DOHH2 (cell line): Measurements from ENCODE around the gene SMAD3.

Source experiments
- H3F3A ChIP-seq: fragments of 200-600 bp; sonication (generic), shearing (Covaris generic); 2 replicates; pipeline ENCODE4 v1.6.0; 2016; ENCODE audit warnings: antibody characterized with exemption, mild to moderate bottlenecking; ENCODE audit not compliant: control insufficient read depth, insufficient read depth
- H3K27ac ChIP-seq: fragments of 200-600 bp; sonication (generic); 2 replicates; pipeline ENCODE4 v1.5.1; 2014; ENCODE audit warnings: low read depth, mild to moderate bottlenecking, low read length, moderate library complexity
- H3K27me3 ChIP-seq: fragments of 200-600 bp; sonication (generic); 2 replicates; pipeline ENCODE4 v1.6.1; 2014; ENCODE audit warnings: mild to moderate bottlenecking, low read length, mixed read lengths; ENCODE audit not compliant: control insufficient read depth
- H3K36me3 ChIP-seq: fragments of 200-600 bp; sonication (generic); 2 replicates; pipeline ENCODE4 v1.6.1; 2014; ENCODE audit warnings: mild to moderate bottlenecking, low read length, moderate library complexity, mixed read lengths; ENCODE audit not compliant: control insufficient read depth
- H3K4me1 ChIP-seq: fragments of 200-600 bp; sonication (generic); 2 replicates; pipeline ENCODE4 v1.6.1; 2014; ENCODE audit warnings: mild to moderate bottlenecking, low read length, mixed read lengths; ENCODE audit not compliant: control insufficient read depth
- H3K4me2 ChIP-seq: fragments of 200-600 bp; sonication (generic); 2 replicates; pipeline ENCODE4 v1.6.0; 2014; ENCODE audit warnings: mild to moderate bottlenecking, low read length, moderate library complexity
- H3K4me3 ChIP-seq: fragments of 200-600 bp; sonication (generic); 2 replicates; pipeline ENCODE4 v1.5.1; 2014; ENCODE audit warnings: mild to moderate bottlenecking, low read length, mixed read lengths
- H3K79me2 ChIP-seq: fragments of 200-600 bp; sonication (generic); 2 replicates; pipeline ENCODE4 v1.6.1; 2014; ENCODE audit warnings: mild to moderate bottlenecking, low read length, mixed read lengths; ENCODE audit not compliant: control insufficient read depth
- H3K9me2 ChIP-seq: fragments of 200-600 bp; sonication (generic); replicated peaks from 2 replicates; pipeline ENCODE4 v1.6.1; 2014; ENCODE audit warnings: mild to moderate bottlenecking, low read length, mixed read lengths; ENCODE audit not compliant: control insufficient read depth
- H3K9me3 ChIP-seq: fragments of 200-600 bp; sonication (generic); 2 replicates; pipeline ENCODE4 v1.6.1; 2014; ENCODE audit warnings: antibody characterized with exemption, low read length, mixed read lengths; ENCODE audit not compliant: control insufficient read depth, insufficient read depth
- H4K20me1 ChIP-seq: fragments of 200-600 bp; sonication (generic); 2 replicates; pipeline ENCODE4 v1.6.0; 2014; ENCODE audit warnings: low read depth, mild to moderate bottlenecking, antibody characterized with exemption, low read length, moderate library complexity; ENCODE audit not compliant: control insufficient read depth, insufficient read depth
- EZH2phosphoT487 ChIP-seq: fragments of 200-600 bp; sonication (generic); IDR thresholded peaks from 2 replicates; pipeline ENCODE4 v1.6.1; 2017; ENCODE audit warnings: borderline replicate concordance, mild to moderate bottlenecking, antibody characterized with exemption, low read length, moderate library complexity, mixed read lengths
- TF ChIP-seq, protein P1 (sequence below): fragments of 200-600 bp; sonication (generic); IDR thresholded peaks from one replicate; pipeline ENCODE4 v1.5.1; 2014; ENCODE audit warnings: antibody characterized with exemption, mild to moderate bottlenecking, low read depth, low read length; ENCODE audit not compliant: poor library complexity, severe bottlenecking

SMAD3 gene

DNA sequence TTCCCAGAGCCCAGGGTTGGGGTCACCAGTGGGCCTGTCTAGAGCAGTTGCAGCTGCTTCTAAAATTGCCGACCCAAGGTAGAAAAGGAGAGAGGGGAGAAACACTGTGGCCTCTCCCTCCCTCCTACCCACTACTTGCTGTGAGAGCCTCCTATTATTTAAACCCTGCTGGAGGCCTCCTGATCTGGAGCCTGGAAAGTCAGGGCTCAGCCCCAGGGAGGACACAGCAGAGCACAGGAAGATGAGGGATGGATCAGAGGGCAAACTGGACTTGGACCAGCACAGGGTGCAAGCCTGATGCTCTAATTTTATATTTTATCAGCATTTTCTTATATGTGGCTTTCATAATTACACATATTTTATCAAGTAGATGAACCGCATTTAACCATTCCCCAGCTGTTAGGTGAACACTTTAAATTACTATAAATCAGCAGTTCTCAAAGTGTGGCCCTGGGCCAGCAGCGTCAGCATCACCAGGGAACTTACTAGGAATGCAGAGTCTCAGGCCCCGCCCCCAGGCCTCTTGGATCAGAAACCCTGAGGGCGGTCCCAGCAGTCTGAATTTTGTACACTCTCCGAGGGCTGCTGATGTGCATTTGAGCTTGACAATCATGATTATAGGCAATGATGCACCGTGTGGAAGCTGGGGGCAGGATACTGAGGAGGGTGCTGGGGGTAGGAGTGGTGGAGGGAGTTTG lies 26.7 kb downstream of the SMAD3 start:
- peaks cover 12% of the 10 kb centered on the region for H3K36me3 ChIP-seq
- no peaks in the 10 kb centered on the region; the same call in 1 of the 2 replicates for H4K20me1 ChIP-seq
- H3K4me3 ChIP-seq, result peak overlapping the region; percentile 59
- H3K27ac ChIP-seq, result no peak overlapping the region
- peaks cover 66% of the 10 kb centered on the region for H3K79me2 ChIP-seq
- no peaks in the 10 kb centered on the region for H3K27me3 ChIP-seq
- H3K9me3 ChIP-seq, result no peaks in the 10 kb centered on the region
- 0 out of 2 replicates have a peak, but pooled peaks cover 2% of the 10 kb centered on the region for H3F3A ChIP-seq
- TF ChIP-seq EZH2phosphoT487, result no peak
- TF ChIP-seq, protein P1, sequence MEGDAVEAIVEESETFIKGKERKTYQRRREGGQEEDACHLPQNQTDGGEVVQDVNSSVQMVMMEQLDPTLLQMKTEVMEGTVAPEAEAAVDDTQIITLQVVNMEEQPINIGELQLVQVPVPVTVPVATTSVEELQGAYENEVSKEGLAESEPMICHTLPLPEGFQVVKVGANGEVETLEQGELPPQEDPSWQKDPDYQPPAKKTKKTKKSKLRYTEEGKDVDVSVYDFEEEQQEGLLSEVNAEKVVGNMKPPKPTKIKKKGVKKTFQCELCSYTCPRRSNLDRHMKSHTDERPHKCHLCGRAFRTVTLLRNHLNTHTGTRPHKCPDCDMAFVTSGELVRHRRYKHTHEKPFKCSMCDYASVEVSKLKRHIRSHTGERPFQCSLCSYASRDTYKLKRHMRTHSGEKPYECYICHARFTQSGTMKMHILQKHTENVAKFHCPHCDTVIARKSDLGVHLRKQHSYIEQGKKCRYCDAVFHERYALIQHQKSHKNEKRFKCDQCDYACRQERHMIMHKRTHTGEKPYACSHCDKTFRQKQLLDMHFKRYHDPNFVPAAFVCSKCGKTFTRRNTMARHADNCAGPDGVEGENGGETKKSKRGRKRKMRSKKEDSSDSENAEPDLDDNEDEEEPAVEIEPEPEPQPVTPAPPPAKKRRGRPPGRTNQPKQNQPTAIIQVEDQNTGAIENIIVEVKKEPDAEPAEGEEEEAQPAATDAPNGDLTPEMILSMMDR, result no peak
- H3K9me2 ChIP-seq, result no peaks in the 10 kb centered on the region
- H3K4me1 ChIP-seq, result peaks cover 65% of the 10 kb centered on the region
- peak overlapping the region; percentile 86 for H3K4me2 ChIP-seq

DNA sequence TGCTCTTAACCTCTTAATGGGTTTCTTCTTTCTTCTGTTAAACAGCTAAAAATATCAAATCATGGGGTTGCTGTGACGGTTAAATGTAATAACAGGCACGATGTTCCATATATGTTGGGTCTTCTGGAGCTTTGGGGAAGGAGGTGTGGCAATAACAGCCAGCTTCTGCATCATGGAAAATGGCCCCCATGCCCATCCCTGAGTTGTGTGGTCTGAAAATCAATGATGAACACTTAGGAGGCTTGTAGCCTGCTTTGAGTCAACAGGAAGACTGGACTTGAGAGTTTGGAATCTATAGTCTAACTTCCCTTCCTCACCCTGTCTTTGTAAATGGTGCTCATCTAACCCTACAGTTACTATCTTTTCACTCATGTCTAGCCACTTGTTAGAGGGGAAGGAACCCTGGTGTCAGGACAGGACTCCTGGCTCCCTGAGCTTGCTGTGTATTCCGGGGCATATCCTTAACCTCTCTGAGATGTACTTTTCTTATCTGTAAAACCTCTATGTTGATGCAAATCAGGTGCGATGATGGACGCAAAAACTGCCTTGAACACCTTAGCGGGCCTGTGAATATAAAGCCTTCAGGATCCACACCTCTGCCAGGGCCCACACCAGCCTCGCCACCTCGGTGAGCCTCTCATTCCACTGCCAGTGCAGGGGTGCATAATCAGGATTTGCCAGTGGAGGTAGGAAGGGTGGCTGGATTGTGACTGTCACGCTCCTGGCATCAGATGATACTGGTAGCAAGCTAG lies 27.5 kb downstream of the SMAD3 start:
- Histone ChIP-seq H3K36me3 (peaks cover 12% of the 10 kb centered on the region), H3K27ac (peak overlapping the region; percentile 46), H3F3A (no peaks in the 10 kb centered on the region), H3K4me3 (peak overlapping the region; percentile 59), H3K27me3 (no peaks in the 10 kb centered on the region), H4K20me1 (no peaks in the 10 kb centered on the region; the same call in 1 of the 2 replicates), H3K4me1 (peaks cover 67% of the 10 kb centered on the region), H3K9me3 (no peaks in the 10 kb centered on the region), H3K4me2 (peak overlapping the region; percentile 86), H3K9me2 (no peaks in the 10 kb centered on the region), H3K79me2 (peaks cover 60% of the 10 kb centered on the region)
- no peak for TF ChIP-seq EZH2phosphoT487
- TF ChIP-seq, protein P1, result no peak

DNA sequence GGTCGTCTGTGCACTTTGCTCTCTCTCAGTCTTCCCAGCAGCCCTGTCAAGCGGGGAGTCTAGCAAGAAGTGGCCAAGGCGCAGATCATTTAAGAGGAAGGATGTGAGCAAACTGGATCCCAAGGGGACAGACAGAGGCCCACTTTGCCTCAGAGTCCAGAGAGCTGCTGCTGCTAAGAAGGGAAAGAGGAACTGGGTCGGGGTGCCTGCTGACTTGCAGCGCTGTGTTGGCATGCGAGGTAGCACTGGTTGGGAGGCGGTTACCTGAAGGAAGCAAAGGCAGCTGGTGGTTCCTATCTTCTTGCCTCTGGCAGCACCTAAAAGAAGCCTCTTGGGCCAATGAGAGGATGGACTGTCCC lies 28.1 kb downstream of the SMAD3 start:
- Histone ChIP-seq H3K27me3 (no peaks in the 10 kb centered on the region), H3K9me3 (no peaks in the 10 kb centered on the region), H3K9me2 (no peaks in the 10 kb centered on the region), H3K79me2 (peaks cover 58% of the 10 kb centered on the region), H3K36me3 (peaks cover 12% of the 10 kb centered on the region), H3K27ac (peak overlapping the region; percentile 46), H3K4me1 (peaks cover 72% of the 10 kb centered on the region), H3F3A (no peaks in the 10 kb centered on the region), H4K20me1 (no peaks in the 10 kb centered on the region; the same call in 1 of the 2 replicates), H3K4me2 (peak overlapping the region; percentile 86), H3K4me3 (peak overlapping the region; percentile 59)
- no peak for TF ChIP-seq EZH2phosphoT487
- TF ChIP-seq, protein P1, result no peak
